ENCODE measurements around the gene NXPE3.
"Not testable (repeated sequence)": the region's sequence is repeated elsewhere in the genome, so short reads cannot be mapped to it uniquely, and the experiment has no call there.

The NXPE3 gene

DNA sequence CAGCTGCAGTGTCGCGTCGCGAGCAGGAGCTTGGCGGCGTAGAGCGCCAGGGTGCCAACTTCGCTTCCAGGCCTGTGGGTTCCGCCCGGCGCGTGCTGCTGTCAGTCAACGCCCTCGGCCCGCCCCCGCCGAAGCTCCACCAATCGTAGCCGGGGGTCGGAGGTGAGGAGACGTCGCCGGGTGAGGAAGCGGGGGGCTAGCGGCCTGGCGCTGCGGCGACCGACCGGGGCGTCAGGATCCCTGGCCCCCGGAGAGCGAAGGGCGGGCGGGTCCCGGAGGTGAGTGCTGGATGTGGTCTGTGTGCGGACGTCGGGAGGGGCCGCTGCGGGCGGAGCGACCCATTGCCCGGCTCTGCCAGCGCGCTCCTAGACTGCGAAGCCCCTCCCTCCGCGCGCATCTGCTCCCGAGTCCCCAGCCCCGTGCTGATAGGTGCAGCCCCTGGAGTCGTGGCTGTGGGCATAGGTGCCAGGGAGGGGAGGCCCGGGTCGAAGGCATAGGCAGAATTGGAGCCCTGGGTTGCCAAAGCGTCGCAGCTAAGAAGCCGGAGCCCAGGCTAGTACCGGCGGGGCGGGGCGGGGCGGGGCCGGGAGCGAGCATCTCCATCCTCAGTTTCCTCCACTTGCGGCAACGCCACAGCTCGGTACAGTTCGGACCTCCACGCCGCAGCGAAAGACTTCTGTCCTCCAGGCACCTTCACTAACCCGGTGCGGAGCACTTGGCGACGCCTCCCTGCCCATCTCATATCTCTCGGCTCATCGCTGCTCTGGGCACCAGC lies at the start of gene NXPE3:
NXPE3 (plus strand) TSS at position 165 of the 775 bp plus-strand sequence. CDS start 6,386 bp downstream, outside the sequence.
- peak; percentile 91 to 93 for DNase-seq

DNA sequence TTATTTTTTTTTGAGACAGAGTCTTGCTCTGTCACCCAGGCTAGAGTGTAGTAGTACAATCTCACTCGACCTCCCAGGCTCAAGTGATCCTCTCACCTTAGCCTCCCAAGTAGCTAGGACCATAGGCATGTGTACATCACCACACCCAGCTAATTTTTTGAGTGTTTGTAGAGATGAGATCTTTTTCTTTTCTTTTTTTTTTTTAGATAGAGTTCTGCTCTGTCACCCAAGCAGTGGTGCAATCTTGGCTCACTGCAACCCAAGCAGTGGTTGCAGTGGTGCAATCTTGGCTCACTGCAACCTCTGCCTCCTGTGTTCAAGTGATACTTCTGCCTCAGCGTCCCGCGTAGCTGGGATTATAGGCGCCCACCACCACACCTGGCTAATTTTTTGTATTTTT lies 49.4 kb upstream of the NXPE3 start:
- no peak for DNase-seq

DNA sequence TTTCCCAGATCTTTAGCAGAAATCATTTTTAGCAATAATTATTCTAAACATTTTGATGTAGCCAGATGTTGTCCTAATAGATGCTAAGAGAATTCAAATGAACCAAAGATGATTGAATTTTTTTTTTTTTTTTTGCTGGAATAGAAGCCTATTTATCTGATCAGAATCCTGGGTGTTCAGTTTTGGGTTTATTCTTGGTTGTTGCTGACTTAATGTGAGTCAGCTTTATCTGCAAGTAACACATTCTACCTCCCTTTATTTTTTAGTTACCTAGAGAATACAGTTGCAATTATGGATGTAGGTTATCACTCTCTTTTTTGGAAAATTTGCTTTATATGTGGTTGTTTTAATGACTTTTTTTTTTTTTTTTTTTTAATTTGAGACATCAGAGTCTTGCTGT lies 48.2 kb upstream of the NXPE3 start:
- DNase-seq, result no peak

DNA sequence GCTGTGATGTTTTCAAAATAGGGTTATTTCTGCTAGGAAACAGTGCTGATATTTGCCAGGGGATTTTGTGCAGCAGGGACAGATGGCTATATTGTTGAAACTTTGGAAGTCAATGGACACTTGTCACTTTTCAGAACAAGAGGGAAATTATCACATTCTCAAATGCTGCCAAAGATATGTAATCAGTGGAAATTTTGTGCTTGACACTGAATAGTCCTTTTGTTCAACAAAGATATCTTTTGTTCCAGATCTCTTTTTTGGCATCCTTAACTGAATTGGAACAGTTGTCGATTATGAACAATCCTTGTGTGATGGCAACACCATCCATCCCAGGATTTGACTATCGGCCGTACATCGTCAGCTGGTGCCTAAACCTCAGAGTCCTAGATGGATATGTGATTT lies 46.8 kb upstream of the NXPE3 start:
- DNase-seq, result no peak

DNA sequence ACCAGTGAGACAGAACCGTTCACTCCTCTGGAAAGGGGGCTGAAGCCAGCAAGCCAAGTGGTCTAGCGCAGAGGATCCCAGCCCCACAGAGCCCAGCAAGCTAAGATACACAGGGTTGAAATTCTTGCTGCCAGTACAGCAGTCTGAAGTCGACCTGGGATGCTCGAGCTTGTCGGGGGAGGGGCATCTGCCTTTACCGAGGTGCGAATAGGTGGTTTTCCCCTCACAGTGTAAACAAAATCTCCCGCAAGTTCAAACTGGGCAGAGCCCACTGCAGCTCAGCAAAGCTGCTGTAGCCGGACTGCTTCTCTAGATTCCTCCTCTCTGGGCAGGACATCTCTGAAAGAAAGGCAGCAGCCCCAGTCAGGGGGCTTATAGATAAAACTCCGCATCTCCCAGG lies 43.2 kb upstream of the NXPE3 start:
- DNase-seq, result no peak

DNA sequence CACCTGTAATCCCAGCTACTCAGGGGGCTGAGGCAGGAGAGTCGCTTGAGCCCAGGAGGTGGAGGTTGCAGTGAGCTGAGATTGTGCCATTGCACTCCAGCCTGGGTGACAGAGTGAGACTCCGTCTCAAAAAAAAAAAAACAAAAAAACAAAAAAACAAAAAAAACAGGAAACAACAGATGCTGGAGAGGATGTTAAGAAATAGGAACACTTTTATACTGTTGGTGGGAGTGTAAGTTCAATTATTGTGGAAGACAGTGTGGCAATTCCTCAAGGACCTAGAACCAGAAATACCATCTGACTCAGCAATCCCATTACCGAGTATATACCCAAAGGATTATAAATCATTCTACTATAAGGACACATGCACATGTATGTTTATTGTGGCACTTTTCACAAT lies 37.1 kb upstream of the NXPE3 start:
- DNase-seq, result not testable (repeated sequence)

DNA sequence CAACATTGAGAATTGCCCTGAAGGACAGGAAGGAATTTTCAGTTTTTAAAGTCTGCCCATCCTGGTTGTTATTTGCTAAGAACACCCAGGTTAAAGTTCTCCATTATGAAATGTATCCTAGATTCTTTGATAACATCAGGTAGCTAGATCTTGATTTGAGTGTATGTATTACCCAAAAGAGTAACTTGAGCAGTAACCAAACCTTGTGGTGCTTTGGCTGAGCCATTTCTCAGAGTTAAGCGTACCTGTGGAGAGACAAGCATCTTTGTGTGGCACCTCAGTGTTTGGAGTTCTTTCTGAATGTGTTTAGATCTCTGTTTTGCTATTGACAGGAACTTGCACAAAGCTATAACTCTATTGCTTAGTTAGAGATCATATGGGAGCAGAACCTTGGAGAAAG lies 34.2 kb upstream of the NXPE3 start:
- DNase-seq, result no peak

DNA sequence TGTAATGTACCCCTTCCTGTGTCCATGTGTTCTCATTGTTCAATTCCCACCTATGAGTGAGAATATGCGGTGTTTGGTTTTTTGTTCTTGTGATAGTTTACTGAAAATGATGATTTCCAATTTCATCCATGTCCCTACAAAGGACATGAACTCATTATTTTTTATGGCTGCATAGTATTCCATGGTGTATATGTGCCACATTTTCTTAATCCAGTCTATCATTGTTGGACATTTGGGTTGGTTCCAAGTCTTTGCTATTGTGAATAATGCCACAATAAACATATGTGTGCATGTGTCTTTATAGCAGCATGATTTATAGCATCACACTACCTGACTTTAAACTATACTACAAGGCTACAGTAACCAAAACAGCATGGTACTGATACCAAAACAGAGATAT lies 33.1 kb upstream of the NXPE3 start:
- DNase-seq, result not testable (repeated sequence)

DNA sequence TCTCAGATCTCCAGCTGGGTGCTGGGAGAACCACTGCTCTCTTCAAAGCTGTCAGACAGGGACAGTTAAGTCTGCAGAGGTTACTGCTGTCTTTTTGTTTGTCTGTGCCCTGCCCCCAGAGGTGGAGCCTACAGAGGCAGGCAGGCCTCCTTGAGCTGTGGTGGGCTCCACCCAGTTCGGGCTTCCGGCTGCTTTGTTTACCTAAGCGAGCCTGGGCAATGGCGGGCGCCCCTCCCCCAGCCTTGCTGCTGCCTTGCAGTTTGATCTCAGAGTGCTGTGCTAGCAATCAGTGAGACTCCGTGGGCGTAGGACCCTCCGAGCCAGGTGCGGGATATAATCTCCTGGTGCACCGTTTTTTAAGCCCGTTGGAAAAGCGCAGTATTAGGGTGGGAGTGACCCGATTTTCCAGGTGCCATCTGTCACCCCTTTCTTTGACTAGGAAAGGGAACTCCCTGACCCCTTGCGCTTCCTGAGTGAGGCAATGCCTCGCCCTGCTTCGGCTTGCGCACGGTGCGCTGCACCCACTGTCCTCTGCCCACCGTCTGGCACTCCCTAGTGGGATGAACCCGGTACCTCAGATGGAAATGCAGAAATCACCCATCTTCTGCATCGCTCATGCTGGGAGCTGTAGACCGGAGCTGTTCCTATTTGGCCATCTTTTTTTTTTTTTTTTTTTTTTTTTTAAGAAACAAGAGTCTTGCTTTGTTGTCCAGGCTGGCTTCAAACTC lies 25.5 kb upstream of the NXPE3 start:
- peak; percentile 46 to 50 for DNase-seq

DNA sequence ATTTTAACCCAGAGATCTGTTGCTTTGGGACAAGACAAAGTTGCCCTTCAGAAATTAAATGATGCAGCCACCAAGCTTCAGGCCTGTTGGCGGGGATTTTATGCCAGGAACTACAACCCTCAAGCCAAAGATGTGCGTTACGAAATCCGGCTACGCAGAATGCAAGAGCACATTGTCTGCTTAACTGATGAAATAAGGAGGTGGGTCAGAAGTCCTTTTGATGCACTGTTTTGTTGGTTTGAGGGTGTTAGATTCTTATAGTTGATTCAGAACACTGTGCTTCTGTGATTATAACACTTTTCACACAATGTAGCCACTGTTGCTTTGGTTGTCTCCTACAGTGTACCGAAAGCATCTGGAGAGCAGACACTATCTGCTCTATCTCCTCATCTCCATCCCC lies 20.8 kb upstream of the NXPE3 start:
- DNase-seq, result no peak

DNA sequence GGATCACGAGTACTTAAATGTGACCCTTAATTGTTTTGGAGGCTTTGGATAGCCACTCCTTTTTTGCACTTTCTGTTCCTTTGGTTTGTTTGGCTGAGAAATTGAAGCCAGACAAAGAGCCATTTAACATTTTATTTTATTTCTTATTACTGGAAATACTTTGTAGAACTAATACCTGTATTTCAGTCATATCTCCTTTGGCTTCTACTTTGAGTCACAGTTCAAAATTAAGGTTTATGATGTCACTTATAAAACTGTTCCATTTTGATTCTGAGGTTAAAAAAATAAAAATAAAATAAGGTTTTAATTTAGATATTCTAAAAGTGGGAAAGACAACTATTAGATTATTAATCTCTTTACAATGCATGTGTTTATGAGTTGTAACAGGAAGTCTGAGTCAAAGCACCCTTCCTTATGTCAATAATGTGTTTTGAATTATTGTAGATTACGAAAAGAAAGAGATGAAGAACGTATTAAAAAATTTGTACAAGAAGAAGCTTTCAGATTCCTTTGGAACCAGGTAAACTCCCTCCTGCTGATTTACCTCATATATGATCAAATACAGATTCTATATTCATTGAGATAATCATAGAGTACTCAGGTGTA lies 16.9 kb upstream of the NXPE3 start:
- DNase-seq, result no peak

DNA sequence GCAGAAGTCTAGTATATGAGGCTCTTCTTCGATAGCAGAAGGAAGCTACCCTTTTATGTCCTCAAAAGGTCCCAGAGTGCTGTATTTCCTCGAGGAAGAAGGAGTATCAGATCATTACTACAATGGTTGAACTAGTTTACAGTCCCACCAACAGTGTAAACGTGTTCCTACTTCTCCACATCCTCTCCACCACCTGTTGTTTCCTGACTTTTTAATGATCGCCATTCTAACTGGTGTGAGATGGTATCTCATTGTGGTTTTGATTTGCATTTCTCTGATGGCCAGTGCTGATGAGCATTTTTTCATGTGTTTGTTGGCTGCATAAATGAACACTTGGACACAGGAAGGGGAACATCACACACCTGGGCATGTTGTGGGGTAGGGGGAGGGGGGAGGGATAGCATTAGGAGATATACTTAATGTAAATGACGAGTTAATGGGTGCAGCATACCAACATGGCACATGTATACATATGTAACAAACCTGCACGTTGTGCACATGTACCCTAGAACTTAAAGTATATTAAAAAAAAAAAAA lies 1.2 kb upstream of the NXPE3 start:
- not testable (repeated sequence) for DNase-seq

DNA sequence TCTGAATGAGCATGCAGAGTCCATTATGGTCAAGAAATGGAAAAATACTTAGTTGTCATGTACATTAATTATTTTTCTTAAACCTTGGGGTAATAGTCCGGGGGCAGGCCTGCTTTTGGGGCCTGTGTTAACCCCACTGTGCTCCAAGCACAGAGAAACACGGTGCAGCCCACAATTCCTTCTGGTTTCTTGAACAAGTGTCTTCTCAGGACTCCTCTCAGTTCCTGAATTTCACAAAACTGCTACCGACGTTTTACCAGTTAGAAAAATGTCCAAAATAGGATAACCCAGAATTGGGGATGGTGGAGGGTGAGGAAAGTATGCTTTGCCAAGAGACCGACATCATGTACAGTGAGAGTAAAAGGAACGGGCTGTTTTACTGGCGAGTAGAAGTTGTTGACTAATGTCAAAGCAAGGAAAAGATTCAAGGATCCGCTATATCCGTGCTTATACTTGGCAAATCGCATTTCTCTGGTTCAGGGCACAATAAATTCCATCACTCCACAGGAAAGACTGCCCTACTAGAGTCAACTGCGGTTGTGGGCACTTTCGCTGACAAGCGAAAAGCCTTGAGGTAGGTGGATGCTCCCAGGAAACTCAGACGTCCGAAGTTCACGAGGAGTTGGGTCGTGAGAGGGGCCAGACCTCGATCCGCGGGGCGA lies 495 bp upstream of the NXPE3 start:
- no peak for DNase-seq

DNA sequence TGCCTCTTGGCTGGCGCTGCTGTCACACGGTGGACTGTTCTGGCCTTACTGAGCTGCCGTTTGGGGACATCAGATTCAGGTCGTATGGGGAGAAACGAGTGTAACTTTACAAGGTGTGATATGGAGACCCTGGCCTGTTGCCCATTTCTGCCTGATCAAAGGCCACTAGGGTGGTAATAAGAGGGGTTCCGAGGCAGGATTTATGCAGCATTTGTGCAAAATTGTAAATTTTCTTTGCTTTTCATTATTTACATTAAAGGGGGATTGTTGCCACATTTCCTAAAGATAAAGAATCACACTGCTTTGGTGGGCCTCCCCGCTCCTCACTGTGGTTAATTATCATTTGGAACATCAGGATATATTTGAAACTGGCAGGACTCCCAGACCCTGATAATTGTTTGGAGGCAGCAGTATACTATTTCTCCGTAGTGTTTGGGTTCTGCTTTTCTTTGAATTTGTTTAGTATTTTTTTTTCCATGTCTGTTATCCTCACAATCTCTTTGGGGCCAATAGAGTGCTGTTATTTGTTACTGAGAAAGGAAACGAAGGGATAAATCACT lies 891 bp downstream of the NXPE3 start:
- no peak for DNase-seq

DNA sequence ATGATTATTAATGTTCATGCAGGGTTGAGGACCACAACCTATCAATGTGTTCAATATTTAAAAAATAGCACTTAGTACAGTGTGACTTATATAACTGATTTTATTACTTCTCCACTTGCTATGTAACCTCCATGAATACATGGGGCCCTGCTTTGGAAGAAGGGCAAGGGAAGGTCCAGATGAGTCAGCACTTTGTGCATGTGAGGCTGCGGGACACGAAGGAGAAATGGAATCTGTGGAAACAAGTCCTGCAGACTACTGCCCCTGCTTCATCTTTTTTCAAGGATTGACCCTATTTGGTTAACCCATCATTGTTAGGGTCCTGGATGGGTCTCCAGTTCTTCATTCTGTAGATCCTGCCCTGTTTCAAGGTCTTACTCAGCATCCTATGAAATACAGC lies 1.6 kb downstream of the NXPE3 start:
- no peak for DNase-seq

DNA sequence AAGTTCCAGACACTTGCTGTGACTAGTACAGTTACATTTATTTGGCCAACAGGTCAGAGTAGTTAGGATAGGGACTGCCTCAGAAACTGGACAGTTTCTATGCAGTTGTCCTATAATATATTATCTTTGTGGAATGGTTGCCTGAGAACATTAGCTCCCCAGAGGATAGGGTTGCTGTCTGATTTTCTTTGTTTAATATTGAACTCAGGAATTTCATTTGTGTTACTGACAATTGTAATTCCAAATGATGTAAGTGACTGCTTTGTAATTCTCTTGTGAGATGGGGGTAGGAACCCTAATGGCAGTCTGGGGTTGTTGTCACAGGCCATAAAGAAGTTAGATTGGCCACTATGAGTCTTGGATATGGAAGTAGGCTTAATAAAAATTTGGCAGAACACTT lies 2.2 kb downstream of the NXPE3 start:
- no peak for DNase-seq

DNA sequence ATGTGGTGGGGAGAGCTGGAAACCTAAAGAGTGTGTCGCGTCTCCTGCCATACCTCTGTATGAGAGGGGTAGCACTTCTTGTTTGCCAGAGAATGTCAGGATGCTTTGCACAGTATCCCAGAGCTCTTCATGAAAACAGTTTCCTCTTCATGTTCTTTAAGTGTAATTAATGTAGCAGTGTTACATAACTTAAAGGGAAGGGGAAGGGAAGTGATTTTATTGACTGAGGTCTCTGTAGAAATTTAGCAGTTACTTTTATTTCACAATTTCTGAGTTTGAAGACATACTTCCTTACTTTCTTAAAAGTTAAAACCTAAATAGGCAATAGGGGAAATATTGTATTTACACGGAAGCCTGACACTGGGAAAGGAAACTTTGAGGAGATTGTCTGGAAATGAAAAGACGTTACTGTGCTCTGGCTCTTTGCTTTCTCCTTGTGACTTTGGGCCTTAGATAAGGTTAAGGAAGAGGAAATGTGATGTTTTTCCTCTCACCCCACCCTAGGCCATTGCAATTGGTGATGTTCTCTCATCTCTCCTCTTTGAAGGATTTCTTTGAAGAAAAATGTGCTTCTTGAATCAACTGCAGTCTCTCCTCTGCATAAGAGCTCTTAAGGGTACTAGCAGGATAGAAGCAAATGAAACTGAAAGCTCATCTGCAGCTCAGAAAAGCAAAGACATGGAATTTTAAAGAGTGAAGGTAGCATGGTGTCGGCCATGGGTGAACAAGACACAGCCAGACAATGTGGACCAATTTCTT lies 6.0 kb downstream of the NXPE3 start:
- DNase-seq, result peak in 1 of 2 donors; percentile 19

DNA sequence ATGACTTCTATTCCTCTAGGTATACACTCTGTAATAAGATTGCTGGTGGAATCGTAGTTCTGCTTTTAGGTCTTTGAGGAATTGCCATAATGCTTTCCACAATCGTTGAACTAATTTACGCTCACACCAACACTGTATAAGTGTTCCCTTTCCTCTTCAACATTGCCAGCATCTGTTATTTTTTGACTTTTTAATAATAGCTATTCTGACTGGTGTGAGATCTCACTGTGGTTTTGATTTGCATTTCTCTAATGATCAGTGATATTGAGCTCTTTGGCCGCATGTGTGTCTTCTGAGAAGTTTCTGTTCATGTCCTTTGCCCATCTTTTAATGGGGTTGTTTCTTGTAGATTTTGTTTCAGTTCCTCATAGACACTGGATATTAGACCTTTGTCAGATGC lies 12.8 kb downstream of the NXPE3 start:
- no peak for DNase-seq

DNA sequence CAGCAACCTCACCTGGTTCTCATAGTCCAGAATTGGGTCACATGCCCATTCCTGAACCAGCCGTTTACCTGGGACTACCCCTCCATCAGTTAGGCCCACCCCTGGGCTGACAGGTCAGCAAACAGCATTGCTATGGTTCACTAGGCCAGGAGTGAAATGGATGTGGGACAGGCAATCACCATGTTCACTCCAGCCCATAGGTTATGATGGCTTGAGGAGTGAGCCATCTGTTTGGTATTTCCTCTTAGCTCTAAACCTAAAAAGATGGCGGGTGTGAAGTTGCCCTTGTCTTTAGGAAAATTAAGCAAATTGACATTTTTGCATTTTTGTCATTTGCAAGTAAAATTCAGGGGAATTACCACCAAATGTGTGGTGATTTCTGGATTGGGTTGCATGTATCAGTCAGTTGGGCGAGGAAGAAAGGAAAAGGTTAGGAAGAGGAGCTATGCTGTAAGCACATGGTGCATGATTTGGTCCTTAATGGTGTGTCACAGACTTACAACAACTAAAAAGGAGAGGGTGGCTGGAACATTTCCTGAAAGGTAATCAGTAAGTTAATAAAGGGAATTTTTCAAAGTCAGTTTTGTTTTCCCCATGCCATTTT lies 17.2 kb downstream of the NXPE3 start:
- DNase-seq, result no peak

DNA sequence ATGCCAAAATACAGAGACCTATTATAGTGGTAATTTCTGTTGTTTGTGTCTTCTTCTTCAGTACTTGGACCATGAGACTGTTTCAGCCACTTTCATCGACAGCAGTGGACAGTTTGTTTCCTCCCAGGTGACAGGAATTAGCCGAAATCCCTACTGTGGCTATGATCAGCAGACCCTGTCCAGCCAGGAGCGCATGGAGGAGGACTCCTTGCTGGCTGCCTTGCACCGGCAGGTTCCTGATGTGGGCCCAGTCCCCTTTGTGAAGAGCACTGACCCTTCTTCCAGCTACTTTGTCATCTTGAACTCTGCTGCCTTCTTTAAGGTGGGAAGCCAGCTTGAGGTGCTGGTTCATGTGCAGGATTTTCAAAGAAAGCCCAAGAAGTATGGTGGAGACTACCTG lies 22.2 kb downstream of the NXPE3 start:
- DNase-seq, result no peak

DNA sequence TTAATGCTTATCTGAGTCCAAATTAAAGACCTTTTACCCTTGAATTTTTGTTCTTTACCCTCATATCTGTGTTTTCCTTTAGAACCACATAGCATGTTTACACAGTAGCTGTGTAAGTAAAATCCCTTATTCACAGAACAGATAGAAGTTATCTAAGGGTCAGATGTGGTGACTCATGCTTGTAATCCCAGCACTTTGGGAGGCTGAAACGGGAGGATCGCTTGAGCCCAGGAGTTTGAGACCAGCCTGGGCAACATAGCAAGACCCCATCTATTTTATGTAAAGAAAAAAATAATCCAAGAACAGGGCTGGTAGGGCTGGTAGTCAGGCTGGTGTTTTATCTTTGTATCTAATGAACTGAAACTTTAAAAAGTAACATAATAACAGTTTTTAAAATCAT lies 23.2 kb downstream of the NXPE3 start:
- no peak for DNase-seq
